ENCODE measurements around the gene SPIB. TPM values are rescaled to one million over a fixed set of nuclear protein-coding genes. Genes with fewer than 3 reads are reported as not detected.

Gene SPIB
- total RNA-seq, result not detected

DNA sequence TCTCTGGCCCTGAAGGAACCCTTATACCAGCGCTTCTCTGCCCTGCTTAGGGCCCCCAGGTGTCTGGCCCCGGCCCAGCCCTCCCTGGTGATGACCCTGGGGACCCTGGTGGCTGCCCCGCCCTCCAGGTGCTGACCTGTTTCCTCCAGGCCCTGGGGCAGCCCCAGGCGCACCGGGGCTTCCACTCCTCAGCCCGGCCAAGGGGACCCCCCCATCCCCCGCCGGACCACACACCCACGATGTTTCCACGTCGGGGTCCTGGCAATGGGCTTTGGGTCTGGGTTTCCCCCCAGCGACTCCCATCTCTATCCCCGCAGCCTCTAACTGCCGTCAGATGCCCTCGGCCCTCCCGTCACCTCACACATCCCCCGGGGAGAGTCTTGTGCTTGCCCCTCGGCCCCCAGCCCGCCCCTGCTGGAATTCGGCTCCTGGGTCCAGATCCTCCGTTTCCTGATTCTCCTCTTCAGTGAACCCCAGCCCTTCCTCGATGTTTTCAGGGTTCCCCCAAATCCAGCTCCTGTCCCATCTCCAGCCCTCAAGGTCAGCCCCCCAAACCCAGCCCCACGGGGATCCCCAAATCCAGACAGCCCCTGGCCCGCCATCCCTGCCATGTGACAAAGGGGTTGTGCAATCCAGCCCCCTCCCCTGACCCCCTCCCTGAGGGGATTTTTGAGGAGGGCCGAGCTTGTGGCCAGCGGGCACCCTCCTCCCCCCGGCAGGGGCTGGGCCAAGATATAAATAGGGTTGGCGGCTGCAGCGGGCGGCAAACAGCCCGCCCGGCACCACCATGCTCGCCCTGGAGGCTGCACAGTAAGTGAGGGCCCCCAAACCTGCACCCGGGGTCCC lies at the start of gene SPIB:
TSS of gene SPIB (plus strand) at position 763 of the 846 bp plus-strand sequence. CDS start at position 788, 25 bp downstream.
- no peak for TF ChIP-seq POLR2A (IDR thresholded peaks at IDR 0.05)
- TF ChIP-seq, protein P1, sequence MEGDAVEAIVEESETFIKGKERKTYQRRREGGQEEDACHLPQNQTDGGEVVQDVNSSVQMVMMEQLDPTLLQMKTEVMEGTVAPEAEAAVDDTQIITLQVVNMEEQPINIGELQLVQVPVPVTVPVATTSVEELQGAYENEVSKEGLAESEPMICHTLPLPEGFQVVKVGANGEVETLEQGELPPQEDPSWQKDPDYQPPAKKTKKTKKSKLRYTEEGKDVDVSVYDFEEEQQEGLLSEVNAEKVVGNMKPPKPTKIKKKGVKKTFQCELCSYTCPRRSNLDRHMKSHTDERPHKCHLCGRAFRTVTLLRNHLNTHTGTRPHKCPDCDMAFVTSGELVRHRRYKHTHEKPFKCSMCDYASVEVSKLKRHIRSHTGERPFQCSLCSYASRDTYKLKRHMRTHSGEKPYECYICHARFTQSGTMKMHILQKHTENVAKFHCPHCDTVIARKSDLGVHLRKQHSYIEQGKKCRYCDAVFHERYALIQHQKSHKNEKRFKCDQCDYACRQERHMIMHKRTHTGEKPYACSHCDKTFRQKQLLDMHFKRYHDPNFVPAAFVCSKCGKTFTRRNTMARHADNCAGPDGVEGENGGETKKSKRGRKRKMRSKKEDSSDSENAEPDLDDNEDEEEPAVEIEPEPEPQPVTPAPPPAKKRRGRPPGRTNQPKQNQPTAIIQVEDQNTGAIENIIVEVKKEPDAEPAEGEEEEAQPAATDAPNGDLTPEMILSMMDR (IDR thresholded peaks at IDR 0.05), result no peak
- 0 to 34% methylated on average over 2 to 14 of the region's 34 CpGs for WGBS, 2 donors (ENCODE audit: low coverage in 1 of 2)
- H3K4me3 ChIP-seq, result no peak within 1 kb of the TSS
- no peaks in the 10 kb centered on the region for H3K9me3 ChIP-seq
- peaks cover 0 to 17% (median 4%) of the 10 kb centered on the region in 3 donors for H3K4me1 ChIP-seq
- no peak within 1 kb of the TSS for H3K27ac ChIP-seq
- H3K36me3 ChIP-seq, result no peaks in the 10 kb centered on the region
- H3K27me3 ChIP-seq, result peaks cover 74% of the 10 kb centered on the region
- ATAC-seq, result no peak

DNA sequence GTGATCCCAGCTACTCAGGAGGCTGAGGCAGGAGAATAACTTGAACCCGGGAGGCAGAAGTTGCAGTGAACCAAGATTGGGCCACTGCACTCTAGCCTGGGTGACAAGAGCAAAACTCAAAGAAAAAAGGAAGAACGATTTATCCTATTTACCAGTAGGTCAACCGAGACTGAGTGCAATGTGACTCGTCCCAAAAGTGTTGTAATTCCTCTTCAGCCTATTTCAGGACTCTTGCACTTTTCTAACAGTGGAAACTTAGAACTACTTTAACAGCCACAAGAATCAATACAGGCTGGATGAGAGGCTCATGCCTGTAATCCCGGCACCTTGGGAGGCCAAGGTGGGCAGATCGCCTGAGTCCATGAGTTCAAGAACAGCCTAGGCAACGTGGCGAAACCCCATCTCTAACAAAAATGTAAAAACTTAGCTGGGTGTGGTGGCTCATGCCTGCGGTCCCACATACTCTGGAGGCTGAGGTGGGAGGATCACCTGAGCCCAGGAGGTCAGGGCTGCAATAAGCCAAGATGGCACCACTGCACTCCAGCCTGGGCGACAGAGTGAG lies 46.7 kb upstream of the SPIB start:
- Histone ChIP-seq H3K27me3 (no peaks in the 10 kb centered on the region), H3K4me3 (no peak overlapping the region), H3K36me3 (no peaks in the 10 kb centered on the region), H3K9me3 (no peaks in the 10 kb centered on the region), H3K27ac (no peak overlapping the region), H3K4me1 (peaks cover 0 to 15% (median under 1%) of the 10 kb centered on the region in 3 donors)
- TF ChIP-seq EP300 (IDR thresholded peaks at IDR 0.05) (no peak), POLR2AphosphoS5 (IDR thresholded peaks at IDR 0.05) (no peak), POLR2A (IDR thresholded peaks at IDR 0.05) (no peak)
- TF ChIP-seq, protein P1 (IDR thresholded peaks at IDR 0.05), result no peak
- 71 to 83% methylated on average over 4 to 6 of the region's 10 CpGs for WGBS, 2 donors (ENCODE audit: low coverage in 1 of 2)
- no peak for ATAC-seq

DNA sequence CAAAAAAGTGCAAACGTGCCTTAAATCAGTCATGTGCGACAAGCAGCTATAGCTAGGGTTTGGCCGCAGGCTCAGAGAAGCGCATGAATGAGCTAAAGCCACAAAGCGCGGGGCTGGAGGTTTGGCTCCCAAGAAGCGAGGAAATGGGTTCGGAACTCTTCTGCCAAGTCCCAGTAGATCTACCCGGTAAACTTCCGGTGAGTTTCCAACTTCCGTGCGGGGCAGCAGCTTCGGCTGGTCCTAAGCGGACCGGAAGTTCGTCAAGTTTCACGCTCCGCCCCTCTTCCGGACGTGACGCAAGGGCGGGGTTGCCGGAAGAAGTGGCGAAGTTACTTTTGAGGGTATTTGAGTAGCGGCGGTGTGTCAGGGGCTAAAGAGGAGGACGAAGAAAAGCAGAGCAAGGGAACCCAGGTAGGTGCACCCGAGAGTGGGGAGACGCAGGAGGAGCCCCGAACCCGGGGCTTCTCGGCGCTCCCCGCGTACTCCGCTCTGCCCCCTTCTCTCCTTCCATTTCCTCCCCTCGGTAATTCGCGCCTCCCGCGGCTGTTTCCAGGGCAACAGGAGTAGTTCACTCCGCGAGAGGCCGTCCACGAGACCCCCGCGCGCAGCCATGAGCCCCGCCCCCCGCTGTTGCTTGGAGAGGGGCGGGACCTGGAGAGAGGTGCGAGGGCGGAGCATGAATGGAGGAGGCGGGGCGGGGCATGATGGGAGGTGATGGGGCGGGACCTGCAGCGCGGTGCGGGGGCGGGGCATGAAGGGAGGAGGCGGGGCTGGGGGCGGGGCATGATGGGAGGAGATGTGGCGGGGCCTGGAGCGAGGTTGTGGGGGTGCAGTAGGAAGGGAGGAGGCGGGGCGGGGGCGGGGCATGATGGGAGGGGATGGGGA lies 42.3 kb upstream of the SPIB start, which contains the start of gene NR1H2:
TSS of gene NR1H2 (plus strand) at position 292 of the 885 bp plus-strand sequence. CDS start 1,149 bp downstream, outside the sequence.
- WGBS, 2 donors (ENCODE audit: low coverage in 1 of 2), result 1 to 5% methylated on average over 22 to 26 of the region's 67 CpGs
- peak within 1 kb of the TSS; percentile 71 to 94 for H3K4me3 ChIP-seq

DNA sequence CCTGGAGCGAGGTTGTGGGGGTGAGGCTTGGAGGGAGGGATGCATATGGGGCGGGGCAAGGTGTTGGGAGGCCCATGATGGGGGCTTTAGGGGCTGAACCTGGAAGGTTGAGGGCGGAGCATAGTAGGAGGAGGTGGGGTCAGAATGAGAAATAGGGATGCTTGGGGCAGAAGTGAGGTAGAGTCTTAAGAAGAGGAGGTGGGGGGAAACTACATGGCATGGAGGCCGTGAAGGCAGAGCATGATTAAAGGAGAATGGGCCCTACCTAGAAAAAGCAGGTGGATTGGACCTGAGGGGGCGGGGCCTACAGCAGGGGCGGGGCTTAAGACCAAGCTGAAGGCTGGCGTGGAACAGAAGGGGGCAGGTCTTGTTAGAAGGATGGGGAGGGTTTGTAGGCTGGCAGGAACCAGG lies 41.7 kb upstream of the SPIB start:
- H3K36me3 ChIP-seq, result peaks cover 0 to 49% of the 10 kb centered on the region in 2 donors
- H3K4me1 ChIP-seq, result peaks cover 0 to 31% (median 3%) of the 10 kb centered on the region in 3 donors
- ATAC-seq, result peak; percentile 2
- TF ChIP-seq POLR2AphosphoS5 (IDR thresholded peaks at IDR 0.05) (no peak), EP300 (IDR thresholded peaks at IDR 0.05) (no peak), POLR2A (IDR thresholded peaks at IDR 0.05) (no peak)
- TF ChIP-seq, protein P1 (IDR thresholded peaks at IDR 0.05), result no peak
- H3K4me3 ChIP-seq, result peak overlapping the region; percentile 71 to 94
- H3K27ac ChIP-seq, result peak overlapping the region; percentile 92 to 100 (median 98)
- 23 to 37% methylated on average over 4 to 7 of the region's 7 CpGs for WGBS, 2 donors (ENCODE audit: low coverage in 1 of 2)
- no peaks in the 10 kb centered on the region for H3K9me3 ChIP-seq
- no peaks in the 10 kb centered on the region for H3K27me3 ChIP-seq

More for the DNA sequence above, 42.3 kb upstream of the SPIB start, which contains the start of gene NR1H2:
- peaks cover 0 to 31% (median 3%) of the 10 kb centered on the region in 3 donors for H3K4me1 ChIP-seq
- H3K36me3 ChIP-seq, result peaks cover 0 to 42% of the 10 kb centered on the region in 2 donors
- peak; percentile 88 for TF ChIP-seq POLR2AphosphoS5 (IDR thresholded peaks at IDR 0.05)
- peak; percentile 68 to 84 for TF ChIP-seq POLR2A (IDR thresholded peaks at IDR 0.05)
- TF ChIP-seq, protein P1 (IDR thresholded peaks at IDR 0.05), result peak in 1 of 4 experiments; percentile 20
- TF ChIP-seq EP300 (IDR thresholded peaks at IDR 0.05), result no peak
- no peaks in the 10 kb centered on the region for H3K27me3 ChIP-seq
- peak within 1 kb of the TSS; percentile 92 to 100 (median 98) for H3K27ac ChIP-seq
- peak; percentile 97 for ATAC-seq
- H3K9me3 ChIP-seq, result no peaks in the 10 kb centered on the region

Data from gastroesophageal sphincter (tissue), 4 donors.